ENCODE data around the gene YTHDF2. TPM values are rescaled to one million over a fixed set of nuclear protein-coding genes. Genes with fewer than 3 reads are reported as not detected.
A peak's percentile ranks its signal among the peaks of the same experiment; 100 is the strongest.

The YTHDF2 gene
- total RNA-seq, 1 experiment from 2014 or later, result 126 TPM

- ATAC-seq (peak; percentile 29), DNase-seq (ENCODE audit: low spot score) (no peak)
- TF ChIP-seq, protein P1, sequence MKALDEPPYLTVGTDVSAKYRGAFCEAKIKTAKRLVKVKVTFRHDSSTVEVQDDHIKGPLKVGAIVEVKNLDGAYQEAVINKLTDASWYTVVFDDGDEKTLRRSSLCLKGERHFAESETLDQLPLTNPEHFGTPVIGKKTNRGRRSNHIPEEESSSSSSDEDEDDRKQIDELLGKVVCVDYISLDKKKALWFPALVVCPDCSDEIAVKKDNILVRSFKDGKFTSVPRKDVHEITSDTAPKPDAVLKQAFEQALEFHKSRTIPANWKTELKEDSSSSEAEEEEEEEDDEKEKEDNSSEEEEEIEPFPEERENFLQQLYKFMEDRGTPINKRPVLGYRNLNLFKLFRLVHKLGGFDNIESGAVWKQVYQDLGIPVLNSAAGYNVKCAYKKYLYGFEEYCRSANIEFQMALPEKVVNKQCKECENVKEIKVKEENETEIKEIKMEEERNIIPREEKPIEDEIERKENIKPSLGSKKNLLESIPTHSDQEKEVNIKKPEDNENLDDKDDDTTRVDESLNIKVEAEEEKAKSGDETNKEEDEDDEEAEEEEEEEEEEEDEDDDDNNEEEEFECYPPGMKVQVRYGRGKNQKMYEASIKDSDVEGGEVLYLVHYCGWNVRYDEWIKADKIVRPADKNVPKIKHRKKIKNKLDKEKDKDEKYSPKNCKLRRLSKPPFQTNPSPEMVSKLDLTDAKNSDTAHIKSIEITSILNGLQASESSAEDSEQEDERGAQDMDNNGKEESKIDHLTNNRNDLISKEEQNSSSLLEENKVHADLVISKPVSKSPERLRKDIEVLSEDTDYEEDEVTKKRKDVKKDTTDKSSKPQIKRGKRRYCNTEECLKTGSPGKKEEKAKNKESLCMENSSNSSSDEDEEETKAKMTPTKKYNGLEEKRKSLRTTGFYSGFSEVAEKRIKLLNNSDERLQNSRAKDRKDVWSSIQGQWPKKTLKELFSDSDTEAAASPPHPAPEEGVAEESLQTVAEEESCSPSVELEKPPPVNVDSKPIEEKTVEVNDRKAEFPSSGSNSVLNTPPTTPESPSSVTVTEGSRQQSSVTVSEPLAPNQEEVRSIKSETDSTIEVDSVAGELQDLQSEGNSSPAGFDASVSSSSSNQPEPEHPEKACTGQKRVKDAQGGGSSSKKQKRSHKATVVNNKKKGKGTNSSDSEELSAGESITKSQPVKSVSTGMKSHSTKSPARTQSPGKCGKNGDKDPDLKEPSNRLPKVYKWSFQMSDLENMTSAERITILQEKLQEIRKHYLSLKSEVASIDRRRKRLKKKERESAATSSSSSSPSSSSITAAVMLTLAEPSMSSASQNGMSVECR (CRISPR knock-in tag; IDR thresholded peaks at IDR 0.05; ENCODE audit: borderline replicate concordance), result no peak
- TF ChIP-seq ZNF416 (CRISPR knock-in tag; IDR thresholded peaks at IDR 0.05) (no peak), FOXP1 (CRISPR knock-in tag; IDR thresholded peaks at IDR 0.05; ENCODE audit: borderline replicate concordance) (no peak), FOXK1 (CRISPR knock-in tag; IDR thresholded peaks at IDR 0.05) (no peak), JUN (CRISPR knock-in tag; IDR thresholded peaks at IDR 0.05) (no peak), CBFB (CRISPR knock-in tag; IDR thresholded peaks at IDR 0.05; ENCODE audit: low read depth) (no peak), MXD4 (CRISPR knock-in tag; IDR thresholded peaks at IDR 0.05; ENCODE audit: borderline replicate concordance) (no peak), ZBTB43 (CRISPR knock-in tag; IDR thresholded peaks at IDR 0.05) (no peak), GABPB1 (CRISPR knock-in tag; IDR thresholded peaks at IDR 0.05) (no peak), TEAD4 (CRISPR knock-in tag; IDR thresholded peaks at IDR 0.05) (no peak)
- Mint-ChIP-seq H3K9me3 (peaks cover 8% of the 10 kb centered on the region), H3K4me3 (no peak overlapping the region), H3K27me3 (ENCODE audit: low read depth) (no peaks in the 10 kb centered on the region), H3K27ac (no peak overlapping the region), H3K4me1 (peaks cover 37% of the 10 kb centered on the region), H3K36me3 (peaks cover 3% of the 10 kb centered on the region)
- ChIA-PET CTCF (interaction anchor here (1.0 to 4.5 kb wide), 2 partner anchors 35 to 77 kb away, joined by 3 to 18 read pairs; no protein-coding TSS in a partner anchor), POLR2A (no interaction called here)
Observed at GRCh38 chr1:28800324-28800723, 63.6 kb downstream of the YTHDF2 start.

DNA sequence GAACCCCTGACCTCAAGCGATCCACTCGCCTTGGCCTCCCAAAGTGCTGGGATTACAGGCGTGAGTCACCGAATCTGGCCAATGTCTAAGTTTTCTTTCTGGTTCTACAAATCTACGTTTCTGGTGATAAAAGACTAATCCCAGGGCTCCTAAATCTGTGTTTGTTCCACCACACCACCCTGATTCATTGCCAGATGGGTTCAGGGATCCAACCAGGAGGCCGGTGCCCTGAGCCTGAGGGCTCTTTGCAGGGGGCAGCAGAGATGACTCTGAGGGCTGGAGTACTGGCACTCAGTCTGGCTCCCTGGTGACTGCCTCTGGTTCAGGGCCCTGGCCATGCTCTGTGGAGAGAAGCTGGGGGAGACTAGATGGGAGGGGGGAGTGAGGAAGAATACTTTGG is 64.7 kb downstream of the YTHDF2 start:
- CTCF ChIA-PET, result interaction anchor here (4.5 kb wide), 1 partner anchor 76 kb away, joined by 18 read pairs; no protein-coding TSS in a partner anchor
- H3K27ac Mint-ChIP-seq, result no peak overlapping the region

More for the DNA sequence above, 64.7 kb downstream of the YTHDF2 start:
- no peaks in the 10 kb centered on the region for H3K27me3 Mint-ChIP-seq (ENCODE audit: low read depth)
- no peak overlapping the region for H3K4me3 Mint-ChIP-seq
- TF ChIP-seq IRF2 (CRISPR knock-in tag; IDR thresholded peaks at IDR 0.05; ENCODE audit: borderline replicate concordance, low read depth) (no peak), ZNF263 (CRISPR knock-in tag; IDR thresholded peaks at IDR 0.05; ENCODE audit: low read depth) (no peak), JAZF1 (CRISPR knock-in tag; IDR thresholded peaks at IDR 0.05) (no peak), MYBL2 (CRISPR knock-in tag; IDR thresholded peaks at IDR 0.05) (no peak)
- TF ChIP-seq, protein P2, sequence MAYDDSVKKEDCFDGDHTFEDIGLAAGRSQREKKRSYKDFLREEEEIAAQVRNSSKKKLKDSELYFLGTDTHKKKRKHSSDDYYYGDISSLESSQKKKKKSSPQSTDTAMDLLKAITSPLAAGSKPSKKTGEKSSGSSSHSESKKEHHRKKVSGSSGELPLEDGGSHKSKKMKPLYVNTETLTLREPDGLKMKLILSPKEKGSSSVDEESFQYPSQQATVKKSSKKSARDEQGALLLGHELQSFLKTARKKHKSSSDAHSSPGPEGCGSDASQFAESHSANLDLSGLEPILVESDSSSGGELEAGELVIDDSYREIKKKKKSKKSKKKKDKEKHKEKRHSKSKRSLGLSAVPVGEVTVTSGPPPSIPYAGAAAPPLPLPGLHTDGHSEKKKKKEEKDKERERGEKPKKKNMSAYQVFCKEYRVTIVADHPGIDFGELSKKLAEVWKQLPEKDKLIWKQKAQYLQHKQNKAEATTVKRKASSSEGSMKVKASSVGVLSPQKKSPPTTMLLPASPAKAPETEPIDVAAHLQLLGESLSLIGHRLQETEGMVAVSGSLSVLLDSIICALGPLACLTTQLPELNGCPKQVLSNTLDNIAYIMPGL (CRISPR knock-in tag; IDR thresholded peaks at IDR 0.05), result no peak
- TF ChIP-seq, protein P3, sequence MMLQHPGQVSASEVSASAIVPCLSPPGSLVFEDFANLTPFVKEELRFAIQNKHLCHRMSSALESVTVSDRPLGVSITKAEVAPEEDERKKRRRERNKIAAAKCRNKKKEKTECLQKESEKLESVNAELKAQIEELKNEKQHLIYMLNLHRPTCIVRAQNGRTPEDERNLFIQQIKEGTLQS (CRISPR knock-in tag; conservative IDR thresholded peaks at IDR 0.05), result no peak
- TF ChIP-seq, protein P4, sequence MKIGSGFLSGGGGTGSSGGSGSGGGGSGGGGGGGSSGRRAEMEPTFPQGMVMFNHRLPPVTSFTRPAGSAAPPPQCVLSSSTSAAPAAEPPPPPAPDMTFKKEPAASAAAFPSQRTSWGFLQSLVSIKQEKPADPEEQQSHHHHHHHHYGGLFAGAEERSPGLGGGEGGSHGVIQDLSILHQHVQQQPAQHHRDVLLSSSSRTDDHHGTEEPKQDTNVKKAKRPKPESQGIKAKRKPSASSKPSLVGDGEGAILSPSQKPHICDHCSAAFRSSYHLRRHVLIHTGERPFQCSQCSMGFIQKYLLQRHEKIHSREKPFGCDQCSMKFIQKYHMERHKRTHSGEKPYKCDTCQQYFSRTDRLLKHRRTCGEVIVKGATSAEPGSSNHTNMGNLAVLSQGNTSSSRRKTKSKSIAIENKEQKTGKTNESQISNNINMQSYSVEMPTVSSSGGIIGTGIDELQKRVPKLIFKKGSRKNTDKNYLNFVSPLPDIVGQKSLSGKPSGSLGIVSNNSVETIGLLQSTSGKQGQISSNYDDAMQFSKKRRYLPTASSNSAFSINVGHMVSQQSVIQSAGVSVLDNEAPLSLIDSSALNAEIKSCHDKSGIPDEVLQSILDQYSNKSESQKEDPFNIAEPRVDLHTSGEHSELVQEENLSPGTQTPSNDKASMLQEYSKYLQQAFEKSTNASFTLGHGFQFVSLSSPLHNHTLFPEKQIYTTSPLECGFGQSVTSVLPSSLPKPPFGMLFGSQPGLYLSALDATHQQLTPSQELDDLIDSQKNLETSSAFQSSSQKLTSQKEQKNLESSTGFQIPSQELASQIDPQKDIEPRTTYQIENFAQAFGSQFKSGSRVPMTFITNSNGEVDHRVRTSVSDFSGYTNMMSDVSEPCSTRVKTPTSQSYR (CRISPR knock-in tag; IDR thresholded peaks at IDR 0.05), result no peak
- H3K9me3 Mint-ChIP-seq, result peaks cover 8% of the 10 kb centered on the region
- DNase-seq (ENCODE audit: low spot score) (no peak), ATAC-seq (no peak; the same call in 1 of the 2 replicates)
- H3K4me1 Mint-ChIP-seq, result peaks cover 34% of the 10 kb centered on the region
- POLR2A ChIA-PET, result no interaction called here
- peaks cover 3% of the 10 kb centered on the region for H3K36me3 Mint-ChIP-seq

Data from WTC11 (cell line).